GM12892 (cell line): ENCODE data around the gene ZNF487.

Source experiments
- POLR2A ChIP-seq: IDR thresholded peaks from 2 replicates; pipeline ENCODE4 v1.6.1; 2011; ENCODE audit warnings: low read depth, low read length, control low read depth
- POLR2AphosphoS5 ChIP-seq: IDR thresholded peaks from 2 replicates; pipeline ENCODE4 v1.6.1; 2011; ENCODE audit warnings: low read depth, low read length, control low read depth

DNA sequence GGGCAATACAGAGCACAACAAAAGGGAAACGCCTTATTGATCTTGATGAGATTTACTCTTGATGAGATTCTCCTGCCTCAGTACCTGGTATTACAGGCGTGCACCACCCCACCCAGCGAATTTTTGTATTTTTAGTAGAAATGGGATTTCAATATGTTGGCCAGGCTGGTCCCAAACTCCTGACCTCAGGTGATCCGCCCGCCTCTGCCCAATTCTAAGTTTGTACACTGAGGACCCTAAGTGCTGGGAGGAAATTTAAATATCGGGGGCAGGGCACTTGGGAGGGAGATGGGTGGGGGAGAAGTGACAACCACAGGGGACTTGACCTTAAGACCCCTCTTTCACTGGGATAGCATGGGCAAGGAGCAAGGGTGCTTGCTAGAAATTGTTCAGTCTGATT, 42.0 kb upstream of the ZNF487 start:
- TF ChIP-seq POLR2AphosphoS5 (no peak), POLR2A (no peak)
